Raji (cell line): ENCODE results near the gene R3HDML.

Experiments used
- POLR2A ChIP-seq: IDR thresholded peaks from 2 replicates; pipeline ENCODE4 v1.6.1; 2011; ENCODE audit warnings: low read depth, low read length, control low read depth; ENCODE audit not compliant: insufficient read depth

R3HDML gene

DNA sequence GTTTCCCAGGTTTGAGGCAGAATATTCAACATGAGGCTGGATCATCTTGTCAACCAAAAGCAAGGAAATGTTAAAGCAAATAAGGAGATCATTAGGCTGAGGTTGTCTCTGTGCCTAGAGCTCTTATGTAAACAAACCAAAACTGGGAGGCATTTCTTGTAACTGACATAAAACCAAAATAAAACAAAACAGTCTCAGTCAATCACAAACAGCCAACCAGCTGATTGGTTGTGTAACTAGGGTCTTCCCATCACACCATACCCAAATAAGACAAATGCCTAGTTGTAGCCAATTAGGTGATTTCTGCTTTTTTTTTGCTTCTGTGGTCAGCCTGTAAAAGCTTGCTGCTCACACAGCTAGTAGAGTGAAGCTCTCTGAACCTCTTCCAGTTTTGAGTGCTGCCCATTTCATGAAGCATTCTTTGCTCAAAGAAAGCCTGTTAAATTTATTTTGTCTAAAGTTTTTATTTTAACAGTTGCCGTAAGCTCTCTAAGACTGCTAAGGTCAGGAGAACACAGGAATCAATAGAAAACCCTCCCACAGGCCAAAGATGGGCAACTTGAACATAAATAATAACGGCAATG, 16.9 kb upstream of the R3HDML start:
- peak; percentile 79 for TF ChIP-seq POLR2A

DNA sequence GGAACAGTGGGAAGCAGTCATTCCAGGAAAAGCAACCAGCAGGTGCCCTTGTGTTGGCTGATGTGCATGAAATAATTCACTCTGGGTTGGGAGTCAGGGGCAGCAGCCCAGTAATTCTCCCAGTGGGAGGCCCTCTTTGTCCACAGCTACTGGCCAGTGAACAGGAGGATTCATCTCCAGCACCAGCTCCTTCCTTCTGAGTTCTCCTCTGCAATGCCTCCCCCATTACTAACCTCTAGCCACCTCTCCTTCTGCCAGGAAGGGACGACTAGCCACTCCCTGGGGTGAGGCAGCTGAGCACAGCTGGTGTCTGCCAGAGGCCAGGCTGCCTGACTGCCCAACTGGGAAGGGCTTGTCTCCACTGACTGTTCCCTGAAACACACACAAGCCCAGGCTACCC, 12.5 kb upstream of the R3HDML start:
- TF ChIP-seq POLR2A: no peak

DNA sequence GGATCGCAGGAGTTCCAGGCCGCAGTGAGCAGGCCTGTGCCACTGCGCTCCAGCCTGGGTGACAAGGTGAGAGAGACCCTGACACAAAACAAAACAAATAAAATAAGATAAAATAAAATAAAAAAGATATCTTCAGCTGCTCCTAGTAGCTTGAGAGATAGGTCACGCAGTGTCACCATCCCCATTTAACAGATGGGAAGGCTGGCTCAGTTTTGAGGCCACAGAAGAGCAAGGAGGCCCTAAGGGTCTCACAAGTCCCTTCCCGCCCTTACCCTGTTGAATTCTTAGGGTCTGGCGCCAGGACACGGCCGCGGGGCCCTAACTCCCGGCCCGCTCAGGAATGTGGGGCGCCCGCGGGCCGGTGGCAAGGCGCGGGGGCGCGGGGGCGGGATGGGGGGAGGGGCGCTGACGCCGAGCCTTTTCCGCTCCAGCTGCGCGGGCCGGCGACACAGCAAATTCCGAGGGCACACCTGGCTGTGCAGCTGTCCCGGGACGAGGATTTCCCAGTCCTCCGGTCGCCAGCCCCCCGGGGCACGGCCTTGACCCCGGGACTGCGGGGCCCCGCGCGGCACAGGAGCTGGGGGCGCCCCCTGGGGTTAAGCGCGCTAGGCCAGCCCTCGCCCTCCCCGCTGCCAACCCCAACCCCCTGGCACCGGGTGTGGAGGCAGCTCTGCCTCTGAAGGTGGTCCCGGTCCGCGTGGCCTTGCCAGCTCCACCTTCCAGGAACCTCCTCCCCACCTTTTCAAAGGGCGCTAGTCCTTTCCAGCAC, 10.3 kb upstream of the R3HDML start:
- TF ChIP-seq POLR2A: no peak

DNA sequence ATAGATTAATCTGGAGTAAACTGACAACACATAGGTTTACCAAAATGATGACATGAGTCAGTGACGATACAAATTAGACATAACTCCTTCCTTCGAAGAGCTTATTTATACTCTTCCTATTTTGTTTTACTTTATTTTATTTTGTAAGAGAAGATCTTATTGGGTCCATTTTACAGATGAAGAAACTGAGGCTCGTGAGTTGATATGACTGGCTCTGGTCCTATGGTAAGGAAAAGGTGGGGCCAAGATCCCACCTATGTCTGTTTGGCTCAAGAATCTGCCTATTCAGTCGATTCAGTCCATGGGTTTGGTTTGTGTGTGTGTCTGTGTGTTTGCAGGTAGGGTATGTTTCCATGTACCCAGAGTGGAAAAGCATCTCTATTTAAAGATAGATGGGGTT, 8.4 kb upstream of the R3HDML start:
- TF ChIP-seq POLR2A: no peak

- TF ChIP-seq POLR2A: no peak
Measured at GRCh38 chr20:44331201-44331600, 5.6 kb upstream of the R3HDML start.

DNA sequence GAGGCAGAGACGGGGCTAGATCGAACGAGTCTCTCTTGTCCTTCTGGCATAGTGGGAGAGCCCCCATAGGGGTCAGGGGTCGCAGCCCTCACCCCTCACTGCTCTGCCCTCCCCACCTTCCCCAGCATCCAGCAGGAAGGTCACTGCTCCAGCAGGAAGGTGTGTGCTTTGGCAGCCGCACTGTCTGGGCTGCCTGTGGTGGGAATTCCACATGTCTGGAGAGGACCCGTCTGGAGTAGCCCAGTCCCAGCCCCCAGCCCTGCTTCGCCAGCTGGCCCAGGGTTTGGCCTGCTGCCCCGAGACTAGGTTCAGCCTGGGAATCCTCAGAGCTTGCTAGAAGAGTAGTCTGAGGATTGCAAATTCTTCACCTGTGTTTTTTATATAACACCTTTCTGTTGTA, 2.5 kb upstream of the R3HDML start:
- no peak for TF ChIP-seq POLR2A

DNA sequence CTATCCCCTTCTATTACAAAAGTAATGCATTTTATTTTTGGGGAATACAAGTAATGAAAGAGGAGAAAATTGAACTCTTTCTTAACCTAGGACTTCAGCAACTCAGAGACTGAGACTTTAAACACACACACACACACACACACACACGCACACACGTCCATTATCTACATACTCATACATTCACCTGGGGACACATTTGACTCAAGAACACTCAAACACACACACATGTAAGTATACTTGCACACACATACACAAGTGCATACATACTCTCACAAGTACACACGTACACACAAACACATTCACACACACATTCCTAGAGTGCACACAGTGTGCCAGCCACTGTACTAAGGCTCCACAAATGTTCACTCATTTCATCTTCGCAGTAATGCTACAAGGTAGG, 2.1 kb upstream of the R3HDML start:
- TF ChIP-seq POLR2A: no peak

DNA sequence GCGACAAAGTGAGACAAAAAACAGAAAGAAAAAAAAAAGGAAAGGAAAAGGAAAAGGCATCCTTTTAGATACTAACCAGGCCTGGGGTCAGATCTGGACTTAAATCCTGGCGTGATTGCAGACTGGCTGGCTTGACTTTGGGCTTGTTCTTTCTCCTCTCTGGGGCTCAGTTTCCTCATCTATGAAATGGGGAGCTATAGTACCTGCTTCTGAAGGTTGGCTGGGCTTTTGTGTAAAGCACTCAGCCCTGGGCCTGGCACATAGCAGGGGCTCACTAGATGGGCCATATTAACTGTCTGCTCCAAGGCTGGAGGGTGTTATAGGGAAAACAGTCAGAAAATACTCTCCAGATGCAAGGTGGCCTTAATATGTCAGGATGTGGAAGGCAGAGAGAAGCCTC, 1.2 kb upstream of the R3HDML start:
- TF ChIP-seq POLR2A: no peak

GRCh38 chr20:44336086-44336485, 757 bp upstream of the R3HDML start:
- TF ChIP-seq POLR2A: no peak

DNA sequence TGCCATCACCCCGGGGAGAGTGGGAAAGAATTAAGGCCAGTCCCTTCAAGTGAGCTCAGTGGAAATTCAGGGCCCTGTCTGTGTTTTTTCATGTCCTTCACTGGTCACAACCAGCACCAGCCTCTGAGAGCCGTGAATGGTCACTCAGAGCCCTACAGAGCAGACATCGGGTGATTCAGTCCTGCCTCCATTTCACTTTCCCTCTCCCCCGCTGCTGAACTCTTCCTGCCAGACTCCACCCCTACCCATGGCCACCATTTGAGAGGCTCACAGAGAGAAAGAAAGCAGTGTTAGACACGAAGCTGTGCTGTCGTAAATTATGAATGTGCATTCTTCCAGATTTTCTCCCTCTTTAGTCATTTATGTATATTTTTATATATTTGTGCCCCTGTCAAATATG, 5.4 kb downstream of the R3HDML start:
- no peak for TF ChIP-seq POLR2A

GRCh38 chr20:44343162-44343675, 6.4 kb downstream of the R3HDML start:
- no peak for TF ChIP-seq POLR2A

GRCh38 chr20:44344723-44345122, 7.9 kb downstream of the R3HDML start:
- no peak for TF ChIP-seq POLR2A

DNA sequence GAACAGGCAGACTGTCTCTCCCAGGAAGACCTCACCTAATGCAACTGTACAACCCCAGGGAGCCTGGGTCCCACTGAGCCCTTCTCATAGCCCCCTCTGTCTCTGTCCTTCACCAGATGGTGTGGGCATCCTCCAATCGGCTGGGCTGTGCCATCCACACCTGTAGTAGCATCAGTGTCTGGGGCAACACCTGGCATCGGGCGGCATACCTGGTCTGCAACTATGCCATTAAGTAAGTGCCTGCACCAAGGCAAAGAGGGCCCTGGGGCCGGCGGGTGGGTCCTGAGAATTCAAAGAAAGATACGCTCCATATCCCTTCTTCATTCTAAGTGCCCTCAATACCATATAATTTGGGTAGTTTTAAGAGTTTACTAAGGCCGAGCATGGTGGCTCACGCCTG, 8.3 kb downstream of the R3HDML start:
- TF ChIP-seq POLR2A: no peak

DNA sequence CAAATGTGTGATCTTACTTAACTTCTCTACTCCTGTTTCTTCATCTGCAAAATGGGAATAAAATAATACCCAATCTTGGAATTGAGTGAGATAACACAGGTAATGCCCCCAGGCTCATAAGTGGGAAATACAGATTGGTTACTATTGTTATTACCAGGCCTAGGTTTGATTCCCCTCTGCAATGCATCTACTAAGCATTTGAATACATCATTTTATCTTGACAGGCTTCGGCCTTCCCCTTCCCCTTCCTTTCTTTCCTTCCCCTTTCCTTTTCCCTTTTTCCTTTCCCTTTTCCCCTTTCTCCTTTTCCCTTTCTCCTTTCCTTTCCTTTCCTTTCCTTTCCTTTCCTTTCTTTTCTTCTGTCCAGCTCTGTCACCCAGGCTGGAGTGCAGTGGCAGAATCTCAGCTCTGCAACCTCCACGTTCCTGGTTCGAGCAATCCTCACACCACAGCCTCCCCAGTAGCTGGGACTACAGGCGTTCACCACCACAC, 11.4 kb downstream of the R3HDML start:
- TF ChIP-seq POLR2A: no peak

DNA sequence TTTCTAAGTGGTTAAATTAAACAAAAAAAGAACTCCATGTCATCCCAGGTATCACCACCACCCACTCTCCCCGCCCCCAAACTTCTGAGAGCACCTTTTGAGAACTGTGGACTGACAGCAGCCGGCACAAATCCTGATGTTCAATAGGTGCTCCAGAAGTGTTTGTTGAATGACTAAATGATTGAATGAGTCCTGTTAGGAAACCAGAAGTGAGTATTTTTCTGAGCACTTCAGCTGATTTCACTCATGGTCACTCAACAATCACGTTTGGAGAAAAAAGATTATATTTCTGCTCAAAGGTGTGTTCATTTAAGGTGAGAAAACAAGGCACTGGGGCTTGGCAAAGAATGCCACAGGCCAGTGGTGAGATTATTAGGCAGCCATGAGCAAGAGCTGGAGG, 12.5 kb downstream of the R3HDML start:
- no peak for TF ChIP-seq POLR2A

GRCh38 chr20:44350567-44350966, 13.7 kb downstream of the R3HDML start:
- no peak for TF ChIP-seq POLR2A
